DLD1 (cell line): ENCODE measurements around the gene KCNV2.
"Not testable (repeated sequence)": the region's sequence is repeated elsewhere in the genome, so short reads cannot be mapped to it uniquely, and the experiment has no call there.

Experiments used
- in situ Hi-C: cut with HindIII; loops from 2 replicates; pipeline ENCODE4 v1.10.0; 2017; ENCODE audit warnings: low sequenced_read_pairs

The KCNV2 gene

DNA sequence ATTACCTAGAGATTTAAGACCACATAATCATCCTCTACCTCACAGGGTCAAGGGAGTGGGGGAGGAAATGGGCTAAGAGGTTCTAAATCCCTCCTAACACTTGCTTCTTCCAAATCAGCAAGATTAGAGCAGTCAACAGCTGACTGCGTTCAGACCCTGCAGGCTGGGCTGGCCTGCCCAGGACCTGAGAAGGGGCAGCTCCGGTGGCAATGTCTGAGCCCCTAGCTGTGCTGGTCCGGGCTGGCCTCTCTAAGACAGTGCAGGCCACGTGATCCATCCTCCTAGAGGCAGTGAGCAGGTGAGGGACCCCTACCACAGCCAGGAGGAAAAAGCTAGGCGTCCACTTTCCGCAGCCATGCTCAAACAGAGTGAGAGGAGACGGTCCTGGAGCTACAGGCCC, at the start of gene KCNV2:
TSS of gene KCNV2 (plus strand) at position 126 of the 400 bp plus-strand sequence. CDS start at position 356, 230 bp downstream.
- in situ Hi-C loops, result no loop called here

GRCh38 chr9:2673161-2673560, 44.1 kb upstream of the KCNV2 start:
- in situ Hi-C loops, result no loop called here

- in situ Hi-C loops, result no loop called here
These were observed 43.0 kb upstream of the KCNV2 start for GRCh38 chr9:2674141-2674824.

GRCh38 chr9:2675834-2676233, 41.5 kb upstream of the KCNV2 start:
- in situ Hi-C loops, result no loop called here

GRCh38 chr9:2676466-2676865, 40.8 kb upstream of the KCNV2 start:
- in situ Hi-C loops, result no loop called here

GRCh38 chr9:2677915-2678889, 39.1 kb upstream of the KCNV2 start:
- in situ Hi-C loops, result no loop called here

GRCh38 chr9:2679011-2679410, 38.3 kb upstream of the KCNV2 start:
- in situ Hi-C loops, result no loop called here

DNA sequence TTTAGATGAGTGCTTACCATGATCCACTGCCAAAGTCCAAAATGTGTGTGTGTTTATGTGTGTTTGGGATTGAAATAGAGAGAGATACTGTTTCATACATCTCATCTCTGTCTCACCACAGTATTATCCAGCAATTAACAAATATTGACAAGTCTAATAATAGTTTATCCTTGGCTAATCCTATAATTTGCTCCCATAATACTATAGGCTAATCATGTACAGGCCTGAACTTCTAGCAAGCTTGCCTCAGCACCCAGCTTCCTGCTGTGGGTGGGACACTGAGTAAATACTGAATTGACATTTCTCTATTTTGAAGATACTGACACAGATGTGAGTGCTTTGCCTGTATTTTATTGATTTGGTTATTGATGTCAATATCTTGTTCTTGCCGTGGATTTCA, 35.3 kb upstream of the KCNV2 start:
- in situ Hi-C loops, result no loop called here

GRCh38 chr9:2686911-2687310, 30.4 kb upstream of the KCNV2 start:
- in situ Hi-C loops, result no loop called here

GRCh38 chr9:2688636-2689035, 28.7 kb upstream of the KCNV2 start:
- in situ Hi-C loops, result no loop called here

GRCh38 chr9:2691212-2691611, 26.1 kb upstream of the KCNV2 start:
- in situ Hi-C loops, result no loop called here

- in situ Hi-C loops, result no loop called here
These were observed 25.7 kb upstream of the KCNV2 start for GRCh38 chr9:2691626-2692025.

GRCh38 chr9:2693056-2693455, 24.3 kb upstream of the KCNV2 start:
- in situ Hi-C loops, result no loop called here

- in situ Hi-C loops, result no loop called here
These were observed 19.8 kb upstream of the KCNV2 start for GRCh38 chr9:2697492-2697891.

GRCh38 chr9:2700398-2700797, 16.9 kb upstream of the KCNV2 start:
- in situ Hi-C loops, result no loop called here

DNA sequence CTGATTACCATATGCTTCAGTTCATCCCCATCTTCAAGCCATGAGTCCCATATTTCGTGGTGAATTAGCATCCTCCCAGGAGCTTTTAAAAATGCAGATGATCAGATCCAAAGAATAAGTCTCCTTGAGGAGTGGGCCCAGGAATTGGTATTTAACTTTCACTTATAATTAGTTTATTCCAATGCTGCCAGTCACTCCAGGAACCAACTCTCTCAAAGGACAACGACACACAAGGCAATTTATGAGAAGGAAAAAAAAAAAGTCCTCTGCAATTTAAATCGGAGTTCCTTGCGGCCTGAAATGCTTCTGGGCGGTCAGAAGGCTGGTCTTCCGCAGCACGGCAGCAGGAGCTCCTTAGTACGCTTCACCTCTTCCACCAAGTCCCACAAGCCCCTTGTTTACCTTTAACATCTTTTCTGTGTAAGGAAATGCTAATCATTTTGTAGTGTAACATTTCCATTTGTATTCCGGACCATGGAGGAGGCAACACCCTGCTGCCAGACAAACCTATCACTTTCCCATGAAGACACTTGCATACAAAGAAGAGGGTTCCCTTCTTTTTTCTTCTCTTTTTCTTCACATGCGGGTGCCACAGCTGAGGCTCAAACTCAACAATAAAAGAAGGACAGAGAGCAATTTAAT, 16.3 kb upstream of the KCNV2 start:
- in situ Hi-C loops, result no loop called here

GRCh38 chr9:2704504-2704903, 12.8 kb upstream of the KCNV2 start:
- in situ Hi-C loops, result no loop called here

DNA sequence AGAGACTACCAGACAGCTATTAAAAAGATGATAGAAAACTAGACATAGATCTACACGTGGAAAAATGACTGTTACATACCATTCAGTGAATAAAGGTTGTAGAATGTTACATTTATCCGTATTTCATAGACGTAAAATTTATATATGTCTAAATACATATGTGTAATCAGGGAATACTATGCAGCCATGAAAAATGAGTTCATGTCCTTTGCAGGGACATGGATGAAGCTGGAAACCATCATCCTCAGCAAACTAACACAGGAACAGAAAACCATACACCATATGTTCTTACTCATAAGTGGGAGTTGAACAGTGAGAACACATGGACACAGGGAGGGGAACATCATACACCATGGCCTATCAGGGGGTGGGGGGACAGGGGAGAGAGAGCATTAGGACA, 10.1 kb upstream of the KCNV2 start:
- in situ Hi-C loops, result not testable (repeated sequence)

DNA sequence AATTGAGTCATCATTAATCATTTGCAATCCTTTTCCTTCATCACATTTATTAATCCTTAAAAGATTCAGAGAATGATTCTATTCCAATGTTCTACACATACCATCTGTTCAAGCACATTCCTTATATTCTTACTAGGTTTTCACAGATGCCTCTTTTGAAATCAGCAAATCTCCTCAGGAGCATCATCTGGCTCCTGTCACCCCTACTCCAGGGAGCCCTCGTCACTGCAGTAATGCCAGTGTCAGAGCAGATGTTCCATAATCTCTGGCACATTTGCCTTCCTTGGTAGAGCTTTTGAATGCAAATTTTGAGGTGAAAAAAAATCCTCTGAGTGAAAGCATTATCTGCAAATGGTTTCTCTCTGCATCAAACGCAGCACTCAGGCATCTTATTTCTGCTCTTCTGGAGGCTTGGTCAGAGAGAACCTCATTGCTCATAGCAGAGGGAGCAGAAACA, 7.6 kb upstream of the KCNV2 start:
- in situ Hi-C loops, result no loop called here

GRCh38 chr9:2711716-2712115, 5.6 kb upstream of the KCNV2 start:
- in situ Hi-C loops, result no loop called here

- in situ Hi-C loops, result no loop called here
These were observed 839 bp downstream of the KCNV2 start for GRCh38 chr9:2718001-2718697.
